GM18909 (cell line): ENCODE results near the gene GBP1.
A peak's percentile ranks its signal among the peaks of the same experiment; 100 is the strongest.
"Not testable (repeated sequence)": the region's sequence is repeated elsewhere in the genome, so short reads cannot be mapped to it uniquely, and the experiment has no call there.

ENCODE experiments used
- ATAC-seq: cut with Tn5 transposase; IDR thresholded peaks from one replicate; pipeline ENCODE4 v1.9.1; 2021; ENCODE audit warnings: mild to moderate bottlenecking; ENCODE audit not compliant: unreplicated experiment, poor library complexity

Gene GBP1

GRCh38 chr1:89065079-89065868, at the start of gene GBP1:
Gene GBP1 (minus strand): TSS chr1:89065208. CDS start chr1:89063234, 1,974 bp downstream.
- ATAC-seq = peak; percentile 69

GRCh38 chr1:89114662-89115061, 49.7 kb upstream of the GBP1 start:
- no peak for ATAC-seq

GRCh38 chr1:89112871-89113613, 48.0 kb upstream of the GBP1 start:
- no peak for ATAC-seq

- no peak for ATAC-seq
Observed at GRCh38 chr1:89104687-89105086, 39.7 kb upstream of the GBP1 start.

GRCh38 chr1:89104147-89104546, 39.1 kb upstream of the GBP1 start:
- ATAC-seq = no peak

GRCh38 chr1:89102021-89102420, 37.0 kb upstream of the GBP1 start:
- no peak for ATAC-seq

GRCh38 chr1:89100412-89100811, 35.4 kb upstream of the GBP1 start:
- no peak for ATAC-seq

GRCh38 chr1:89098857-89099256, 33.8 kb upstream of the GBP1 start:
- no peak for ATAC-seq

GRCh38 chr1:89095737-89096136, 30.7 kb upstream of the GBP1 start:
- no peak for ATAC-seq

GRCh38 chr1:89089962-89090361, 25.0 kb upstream of the GBP1 start:
- no peak for ATAC-seq

GRCh38 chr1:89088572-89088971, 23.6 kb upstream of the GBP1 start:
- ATAC-seq = no peak

GRCh38 chr1:89087241-89087640, 22.2 kb upstream of the GBP1 start:
- ATAC-seq = no peak

GRCh38 chr1:89085781-89086180, 20.8 kb upstream of the GBP1 start:
- ATAC-seq = no peak

GRCh38 chr1:89081005-89081404, 16.0 kb upstream of the GBP1 start:
- ATAC-seq = no peak

GRCh38 chr1:89080068-89080467, 15.1 kb upstream of the GBP1 start:
- not testable (repeated sequence) for ATAC-seq

GRCh38 chr1:89072466-89073065, 7.6 kb upstream of the GBP1 start:
- not testable (repeated sequence) for ATAC-seq

- no peak for ATAC-seq
Observed at GRCh38 chr1:89070509-89070908, 5.5 kb upstream of the GBP1 start.

- ATAC-seq = no peak
Observed at GRCh38 chr1:89069951-89070350, 4.9 kb upstream of the GBP1 start.

GRCh38 chr1:89068291-89068690, 3.3 kb upstream of the GBP1 start:
- ATAC-seq = no peak

GRCh38 chr1:89064632-89065031, 376 bp downstream of the GBP1 start:
- ATAC-seq = peak; percentile 51

GRCh38 chr1:89063094-89063493, 1.9 kb downstream of the GBP1 start:
- no peak for ATAC-seq
